HepG2 (cell line): Measurements from ENCODE around the gene HYCC2. TPM values are rescaled to one million over a fixed set of nuclear protein-coding genes. Genes with fewer than 3 reads are reported as not detected.

Experiments
- ATAC-seq: fragments of 200-7000 bp; cut with Tn5 transposase; 3 replicates; pipeline ENCODE4 v1.9.1; 2020; ENCODE audit warnings: mild to moderate bottlenecking, moderate library complexity
- Bru-seq: library from RNA; stranded (reverse); fragments of 400-500 nt; gene quantifications from one replicate; lab custom pipeline; 2021; lab: Mats Ljungman, UMichigan
- BruChase-seq, 2 experiments: library from RNA; stranded (reverse); fragments of 400-500 nt; gene quantifications; one replicate each; lab custom pipeline; 2021; lab: Mats Ljungman, UMichigan
- BruUV-seq: library from RNA; stranded (reverse); fragments of 400-500 nt; replicated peaks from 2 replicates; lab custom pipeline; 2021; lab: Mats Ljungman, UMichigan
- CTCF ChIA-PET: fragments of 300-600 bp; formaldehyde crosslinking; extraction: SDS; loops from one replicate; lab custom pipeline; 2021; ENCODE audit warnings: low total read pairs, inconsistent platforms, low intra/inter-chr PET ratio; lab: Yijun Ruan, JAX
- POLR2A ChIA-PET: fragments of 350-600 bp; sonication (Branson Sonifier 250); formaldehyde crosslinking; loops from one replicate; lab custom pipeline; 2020; ENCODE audit warnings: antibody characterized with exemption, inconsistent platforms; lab: Yijun Ruan, JAX
- DNase-seq: peaks from one replicate; pipeline ENCODE4 v3.0.0-alpha.2; 2015; ENCODE audit warnings: low spot score
- FAIRE-seq: peaks from 3 replicates; lab custom pipeline; 2011; peaks lifted over from hg19 to GRCh38; lab: Jason Lieb, UNC
- H2AFZ ChIP-seq: one replicate; pipeline ENCODE4 v1.6.1; 2011; ENCODE audit warnings: low read length, inconsistent platforms
- H3K27ac ChIP-seq: fragments of 300-600 bp; 3 replicates; pipeline ENCODE4 v1.8.0; 2011; ENCODE audit warnings: mixed run types, mild to moderate bottlenecking, mixed read lengths, low read length, inconsistent platforms; ENCODE audit not compliant: insufficient read depth; ENCODE audit errors: extremely low read length
- H3K27me3 ChIP-seq, 2 experiments: fragments of 200-600 bp in 1 of 2; 2 replicates in 1 of 2; 3 replicates in 1 of 2; pipeline versions ENCODE4 v1.6.0 to v1.8.0; 2011; ENCODE audit warnings: low read length in 2 of 2, mild to moderate bottlenecking in 2 of 2, moderate library complexity in 2 of 2, inconsistent platforms in 1 of 2; ENCODE audit not compliant: insufficient read depth in 2 of 2, control insufficient read depth in 1 of 2
- H3K36me3 ChIP-seq, 2 experiments: fragments of 200-600 bp in 1 of 2; replicated peaks in 1 of 2; 2 replicates in 1 of 2; 3 replicates in 1 of 2; pipeline versions ENCODE4 v1.5.1 to v1.8.0; 2011; ENCODE audit warnings: low read length in 2 of 2, inconsistent platforms in 1 of 2; ENCODE audit not compliant: insufficient read depth in 2 of 2, control insufficient read depth in 1 of 2
- H3K4me1 ChIP-seq: 2 replicates; pipeline ENCODE4 v1.5.1; 2012; ENCODE audit warnings: low read length, inconsistent platforms; ENCODE audit not compliant: insufficient read depth
- H3K4me2 ChIP-seq: 2 replicates; pipeline ENCODE4 v1.6.0; 2011; ENCODE audit warnings: low read depth, low read length, inconsistent platforms
- H3K4me3 ChIP-seq, 3 experiments: fragments of 200-600 bp in 1 of 3; sonication (generic), shearing (Covaris generic) in 1 of 3; replicated peaks in 1 of 3; 2 replicates each; pipeline ENCODE4 v1.5.1; 2011 to 2016; ENCODE audit warnings: low read length in 3 of 3, inconsistent platforms in 2 of 3, low read depth in 2 of 3, mild to moderate bottlenecking in 2 of 3, control low read depth in 1 of 3, mixed read lengths in 1 of 3; ENCODE audit not compliant: insufficient read depth in 1 of 3
- H3K79me2 ChIP-seq: one replicate; pipeline ENCODE4 v1.6.1; 2011; ENCODE audit warnings: low read length, inconsistent platforms; ENCODE audit not compliant: insufficient read depth
- H3K9ac ChIP-seq: 2 replicates; pipeline ENCODE4 v1.6.0; 2011; ENCODE audit warnings: mild to moderate bottlenecking, low read depth, low read length, inconsistent platforms; ENCODE audit not compliant: insufficient read depth
- H3K9me3 ChIP-seq: 2 replicates; pipeline ENCODE4 v1.5.1; 2012; ENCODE audit warnings: mild to moderate bottlenecking, low read length
- H4K20me1 ChIP-seq: 2 replicates; pipeline ENCODE4 v1.6.0; 2011; ENCODE audit warnings: inconsistent platforms, mild to moderate bottlenecking, low read length, moderate library complexity; ENCODE audit not compliant: insufficient read depth
- AKAP8 ChIP-seq: sonication (generic); formaldehyde crosslinking; IDR thresholded peaks from 2 replicates; pipeline ENCODE4 v1.5.1; 2020; ENCODE audit warnings: mild to moderate bottlenecking, missing genetic modification reagents
- ATF7-NPFF ChIP-seq: sonication (generic); formaldehyde crosslinking; IDR thresholded peaks from 2 replicates; pipeline ENCODE4 v1.8.1; 2023; ENCODE audit warnings: mild to moderate bottlenecking, low read depth, missing genetic modification reagents, moderate library complexity
- BCLAF1 ChIP-seq: fragments of 450-650 bp; IDR thresholded peaks from 2 replicates; pipeline ENCODE4 v1.6.1; 2017; ENCODE audit warnings: mild to moderate bottlenecking
- GATA4 ChIP-seq: sonication (generic); IDR thresholded peaks from 2 replicates; pipeline ENCODE4 v1.6.1; 2016; ENCODE audit warnings: antibody characterized with exemption, low read depth, borderline replicate concordance
- PCBP2 ChIP-seq: fragments of 200-400 bp; formaldehyde crosslinking; optimal IDR thresholded peaks from 2 replicates; pipeline ENCODE3; 2018; ENCODE audit warnings: low read length, low read depth; ENCODE audit not compliant: poor library complexity, severe bottlenecking
- ZNF841 ChIP-seq: sonication (generic); formaldehyde crosslinking; IDR thresholded peaks from 2 replicates; pipeline ENCODE4 v1.8.1; 2023; ENCODE audit warnings: missing genetic modification reagents, borderline replicate concordance
- WGBS: methylation state at CpG from one replicate; pipeline ENCODE4 v1.1.6; 2017; ENCODE audit warnings: low lambda C conversion rate; 5-methylcytosine and 5-hydroxymethylcytosine counted together
- in situ Hi-C: cut with HindIII; loops from 2 replicates; pipeline ENCODE4 v1.10.0; 2017; ENCODE audit warnings: low pct_unique_long_range_greater_than_20kb; ENCODE audit not compliant: extremely low pct_ligation_motif_present
- intact Hi-C: fragments of 100-400 bp; cut with micrococcal nuclease; formaldehyde crosslinking; loops from one replicate; pipeline ENCODE4 v1.10.0; 2022; ENCODE audit not compliant: unreplicated experiment
- long read RNA-seq, 2 experiments: library from RNA in 1 of 2; library from polyadenylated mRNA in 1 of 2; stranded (forward) in 1 of 2; unstranded in 1 of 2; transcript quantifications; one replicate each; pipeline ENCODE4 v2.0.0, GENCODE V29; 2019 to 2022
- polyA minus RNA-seq, 3 experiments: library from RNA; depleted of rRNA, polyadenylated mRNA; stranded (reverse); fragments of >200 nt; gene quantifications; 2 replicates each; pipeline ENCODE4 v1.2.3, GENCODE V29; 2011; ENCODE audit warnings: low replicate concordance in 1 of 3
- polyA plus RNA-seq, 8 experiments: library from polyadenylated mRNA; depleted of rRNA in 3 of 8; stranded (reverse) in 7 of 8; unstranded in 1 of 8; fragments of >200 nt; fragmentation: Illumina TruSeq in 4 of 8; extraction: Trizol in 4 of 8; gene quantifications; 2 replicates each; pipeline versions ENCODE4 v1.2.1 to v1.2.3, GENCODE V29; 2011 to 2016; ENCODE audit warnings: low read depth in 4 of 8, missing spikeins in 1 of 8, mixed read lengths in 1 of 8; ENCODE audit not compliant: insufficient read depth in 1 of 8
- total RNA-seq, 5 experiments: library from RNA; depleted of rRNA; stranded (reverse); fragments of >200 nt; fragmentation: Illumina TruSeq; extraction: Trizol; gene quantifications; 2 replicates each; pipeline ENCODE4 v1.2.3, GENCODE V29; 2016; ENCODE audit warnings: low read depth in 1 of 5
- TF ChIP-seq, protein P1 (sequence below): IDR thresholded peaks from 2 replicates; pipeline ENCODE4 v1.6.1; 2016
- TF ChIP-seq, protein P2 (sequence below): sonication (generic); formaldehyde crosslinking; IDR thresholded peaks from 2 replicates; pipeline ENCODE4 v1.8.1; 2023; ENCODE audit warnings: missing genetic modification reagents, inconsistent platforms, borderline replicate concordance

Gene HYCC2
- total RNA-seq (2016; rRNA removed; fragmentation: Illumina TruSeq; extraction: Trizol): 13.9 and 21.5 TPM in 2 replicates
- total RNA-seq (2016; cell fraction: cytosol; rRNA removed; fragmentation: Illumina TruSeq; extraction: Trizol; ENCODE audit: low read depth): 10.8 and 15.2 TPM in 2 replicates
- 12.3 and 19.7 TPM in 2 replicates for total RNA-seq (2016; cell fraction: insoluble cytoplasmic fraction; rRNA removed; fragmentation: Illumina TruSeq; extraction: Trizol)
- total RNA-seq (2016; cell fraction: membrane; rRNA removed; fragmentation: Illumina TruSeq; extraction: Trizol): 6.7 and 8.6 TPM in 2 replicates
- total RNA-seq (2016; cell fraction: nucleus; rRNA removed; fragmentation: Illumina TruSeq; extraction: Trizol): 21.7 and 22.1 TPM in 2 replicates
- 4.2 and 4.7 TPM in 2 replicates for polyA plus RNA-seq (2011; rRNA removed)
- 1.4 and 1.9 TPM in 2 replicates for polyA plus RNA-seq (2011; cell fraction: cytosol; rRNA removed)
- 5.6 and 7.8 TPM in 2 replicates for polyA plus RNA-seq (2011; cell fraction: nucleus; rRNA removed)
- 4.6 and 5.7 TPM in 2 replicates for polyA plus RNA-seq (2012)
- polyA plus RNA-seq (2016; cell fraction: cytosol; fragmentation: Illumina TruSeq; extraction: Trizol; ENCODE audit: low read depth): 0.23 and 0.41 TPM in 2 replicates
- polyA plus RNA-seq (2016; cell fraction: insoluble cytoplasmic fraction; fragmentation: Illumina TruSeq; extraction: Trizol; ENCODE audit: low read depth): 6.3 and 6.9 TPM in 2 replicates
- polyA plus RNA-seq (2016; cell fraction: membrane; fragmentation: Illumina TruSeq; extraction: Trizol; ENCODE audit: low read depth): 1.8 TPM in 2 replicates
- 14.7 and 15.8 TPM in 2 replicates for polyA plus RNA-seq (2016; cell fraction: nucleus; fragmentation: Illumina TruSeq; extraction: Trizol; ENCODE audit: insufficient read depth, low read depth)
- 7.4 and 8.7 TPM in 2 replicates for polyA minus RNA-seq (2011; rRNA and poly(A)+ RNA removed; ENCODE audit: low replicate concordance)
- polyA minus RNA-seq (2011; cell fraction: cytosol; rRNA and poly(A)+ RNA removed): 4.7 and 4.9 TPM in 2 replicates
- polyA minus RNA-seq (2011; cell fraction: nucleus; rRNA and poly(A)+ RNA removed): 58.8 and 59.6 TPM in 2 replicates
- percentile 79 among the genes with signal in this experiment for Bru-seq, nascent RNA
- BruChase-seq, experiment 1, labeled RNA remaining after a 6-hour chase: percentile 86 among the genes with signal in this experiment
- percentile 86 among the genes with signal in this experiment for BruChase-seq, experiment 2, labeled RNA remaining after a 2-hour chase
- long read RNA-seq, experiment 1, partial matches to known transcripts: 1 of 4 reads
- long read RNA-seq, experiment 1, other reads (novel, unspliced or antisense): 3 of 4 reads
- long read RNA-seq, experiment 2, partial matches to known transcripts: 0 of 14 reads
- long read RNA-seq, experiment 2, other reads (novel, unspliced or antisense): 14 of 14 reads

- FAIRE-seq (peak; percentile 48), ATAC-seq (peak; percentile 98), DNase-seq (peak; percentile 95)
- Histone ChIP-seq H3K4me2 (peak within 1 kb of the TSS; percentile 71), H3K4me1 (peaks cover 34% of the 10 kb centered on the region), H3K9ac (peak within 1 kb of the TSS; percentile 91), H3K79me2 (peaks cover 60% of the 10 kb centered on the region), H3K4me3 (peak within 1 kb of the TSS; percentile 77 to 91 (median 91)), H2AFZ (peak within 1 kb of the TSS; percentile 99), H4K20me1 (no peaks in the 10 kb centered on the region), H3K27me3 (no peaks in the 10 kb centered on the region; a peak in 1 of 5 replicates), H3K27ac (peak within 1 kb of the TSS; percentile 88), H3K36me3 (peaks cover 0 to 3% of the 10 kb centered on the region in 2 experiments; a peak in 2 of 5 replicates), H3K9me3 (no peaks in the 10 kb centered on the region)
- ChIA-PET CTCF (interaction anchor here (0.9 to 1.6 kb wide), 3 partner anchors 47 to 109 kb away, joined by 3 to 7 read pairs (median 4); partner anchors contain the start of gene ORC2), POLR2A (interaction anchor here (0.9 to 2.7 kb wide), 8 partner anchors 45 to 165 kb away, joined by 3 to 42 read pairs (median 5); partner anchors contain the start of genes CASP10, CFLAR and ORC2)
- BruUV-seq: no TSS peak
- intact Hi-C loops: loop anchor here (1.0 kb wide), 5 partner anchors 45 to 170 kb away; partner anchors contain the start of gene CFLAR
- under 1% methylated on average over 34 of the region's 34 CpGs for WGBS
- in situ Hi-C loops: loop anchor here (5.0 kb wide), 3 partner anchors 46 to 164 kb away; partner anchors contain the start of gene CFLAR
- TF ChIP-seq, protein P1, sequence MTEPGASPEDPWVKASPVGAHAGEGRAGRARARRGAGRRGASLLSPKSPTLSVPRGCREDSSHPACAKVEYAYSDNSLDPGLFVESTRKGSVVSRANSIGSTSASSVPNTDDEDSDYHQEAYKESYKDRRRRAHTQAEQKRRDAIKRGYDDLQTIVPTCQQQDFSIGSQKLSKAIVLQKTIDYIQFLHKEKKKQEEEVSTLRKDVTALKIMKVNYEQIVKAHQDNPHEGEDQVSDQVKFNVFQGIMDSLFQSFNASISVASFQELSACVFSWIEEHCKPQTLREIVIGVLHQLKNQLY (CRISPR knock-in tag): 0 out of 2 replicates have a peak, but pooled peaks have one; percentile 24
- 0 out of 2 replicates have a peak, but pooled peaks have one; percentile 56 for TF ChIP-seq ZNF841 (CRISPR knock-in tag)
- no peak for TF ChIP-seq PCBP2
- TF ChIP-seq AKAP8 (CRISPR knock-in tag): no peak
- TF ChIP-seq, protein P2, sequence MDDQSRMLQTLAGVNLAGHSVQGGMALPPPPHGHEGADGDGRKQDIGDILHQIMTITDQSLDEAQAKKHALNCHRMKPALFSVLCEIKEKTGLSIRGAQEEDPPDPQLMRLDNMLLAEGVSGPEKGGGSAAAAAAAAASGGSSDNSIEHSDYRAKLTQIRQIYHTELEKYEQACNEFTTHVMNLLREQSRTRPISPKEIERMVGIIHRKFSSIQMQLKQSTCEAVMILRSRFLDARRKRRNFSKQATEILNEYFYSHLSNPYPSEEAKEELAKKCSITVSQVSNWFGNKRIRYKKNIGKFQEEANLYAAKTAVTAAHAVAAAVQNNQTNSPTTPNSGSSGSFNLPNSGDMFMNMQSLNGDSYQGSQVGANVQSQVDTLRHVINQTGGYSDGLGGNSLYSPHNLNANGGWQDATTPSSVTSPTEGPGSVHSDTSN (CRISPR knock-in tag): no peak
- TF ChIP-seq BCLAF1: no peak
- TF ChIP-seq GATA4: peak; percentile 25; the same call in 1 of the 2 replicates
- no peak for TF ChIP-seq ATF7-NPFF (CRISPR knock-in tag)
Measured at GRCh38 chr2:201071479-201072200, at the start of gene HYCC2, which contains the start of gene NDUFB3. Gene HYCC2, minus strand, starts transcription at chr2:201071671. Its CDS starts 47,662 bp downstream, at chr2:201024009. Gene NDUFB3, plus strand, starts transcription at chr2:201072001. Its CDS starts 6,882 bp downstream, at chr2:201078883.
